HG03280 (cell line): ENCODE results near the gene ITGB3.
"Not testable (repeated sequence)": the region's sequence is repeated elsewhere in the genome, so short reads cannot be mapped to it uniquely, and the experiment has no call there.

ENCODE experiments used
- ATAC-seq: cut with Tn5 transposase; IDR thresholded peaks from one replicate; pipeline ENCODE4 v1.9.1; 2021; ENCODE audit warnings: mild to moderate bottlenecking, moderate library complexity; ENCODE audit not compliant: unreplicated experiment

ITGB3 gene

GRCh38 chr17:47243737-47244598, 9.7 kb upstream of the ITGB3 start:
- no peak for ATAC-seq

- ATAC-seq, result no peak
Measured at GRCh38 chr17:47244697-47245096, 8.9 kb upstream of the ITGB3 start.

- no peak for ATAC-seq
Measured at GRCh38 chr17:47246120-47246519, 7.5 kb upstream of the ITGB3 start.

DNA sequence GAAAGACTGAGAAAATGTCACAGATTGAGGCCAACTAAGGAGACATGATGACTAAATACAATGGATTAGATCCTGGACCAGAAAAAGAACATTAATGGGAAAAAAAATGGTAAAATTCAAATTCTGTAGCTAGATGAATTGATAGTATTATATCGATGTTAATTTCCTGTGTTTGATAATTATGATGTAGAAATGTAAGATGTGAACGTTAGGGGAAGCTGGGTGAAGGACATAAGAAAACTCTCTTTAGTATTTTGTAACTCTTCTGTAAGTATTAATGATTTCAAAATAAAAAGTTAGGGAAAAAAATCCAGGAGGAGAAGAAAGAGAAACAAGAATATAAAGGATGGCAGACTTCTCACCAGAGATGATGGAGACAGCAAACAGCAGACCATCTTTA, 2.8 kb upstream of the ITGB3 start:
- ATAC-seq, result no peak

- ATAC-seq, result no peak
Measured at GRCh38 chr17:47251421-47251940, 2.1 kb upstream of the ITGB3 start.

GRCh38 chr17:47252209-47252608, 1.4 kb upstream of the ITGB3 start:
- ATAC-seq, result no peak

DNA sequence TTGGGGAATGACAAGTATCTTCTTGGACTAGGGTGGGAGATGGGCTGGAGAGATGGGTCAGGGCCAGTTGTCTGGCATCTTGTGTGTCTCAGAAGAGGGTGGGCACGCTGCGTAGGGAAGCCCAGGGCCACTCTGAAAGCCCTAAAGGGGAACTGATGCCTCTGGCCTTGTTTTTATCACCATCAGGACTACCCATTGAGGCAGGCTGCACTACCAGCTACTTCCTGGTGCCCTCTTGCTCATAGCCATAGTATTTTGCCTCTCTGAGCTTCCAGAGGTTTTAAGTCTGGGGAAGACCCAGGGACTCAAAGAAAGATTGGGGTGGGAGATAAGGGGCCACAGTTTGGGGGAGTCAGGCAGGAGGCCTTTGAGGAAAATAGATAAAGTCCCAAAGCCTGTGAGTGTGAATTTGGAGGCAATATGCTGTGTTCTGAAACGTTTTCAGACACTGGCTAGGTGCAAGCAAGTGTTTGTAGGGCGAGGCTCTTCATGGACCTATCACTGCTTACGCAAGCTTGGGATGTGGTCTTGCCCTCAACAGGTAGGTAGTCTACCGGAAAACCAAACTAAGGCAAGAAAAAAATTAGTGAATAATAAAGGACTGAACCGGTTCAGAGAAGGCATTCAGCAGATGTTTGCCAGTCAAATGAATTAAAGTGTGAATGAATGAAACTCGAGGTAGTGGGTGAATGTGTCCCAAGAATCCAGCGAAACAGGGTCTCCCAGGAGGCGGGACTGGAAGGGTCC, 688 bp upstream of the ITGB3 start:
- no peak for ATAC-seq

GRCh38 chr17:47254403-47254943, 846 bp downstream of the ITGB3 start:
- no peak for ATAC-seq

GRCh38 chr17:47257651-47258339, 4.2 kb downstream of the ITGB3 start:
- no peak for ATAC-seq

DNA sequence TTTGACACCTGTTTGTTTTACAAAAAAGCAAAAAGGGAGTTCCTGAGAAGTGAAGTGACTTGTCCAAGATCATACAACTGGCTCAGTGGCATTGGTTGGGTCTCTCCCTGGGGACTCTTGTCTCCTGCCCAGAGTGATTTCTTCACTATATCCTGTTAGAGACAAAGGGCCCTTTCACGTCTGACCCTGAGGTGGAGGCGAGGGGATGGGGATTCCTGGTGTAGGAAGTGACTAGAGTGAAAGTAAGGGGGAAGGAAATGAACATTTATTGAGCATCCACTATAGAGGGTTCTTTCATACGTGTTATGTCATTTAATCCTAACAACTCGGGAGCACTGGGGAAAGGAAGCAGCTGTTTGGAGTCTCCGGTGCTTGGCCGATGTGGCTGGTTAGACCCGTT, 9.0 kb downstream of the ITGB3 start:
- no peak for ATAC-seq

- no peak for ATAC-seq
Measured at GRCh38 chr17:47264166-47264565, 10.5 kb downstream of the ITGB3 start.

GRCh38 chr17:47265983-47266541, 12.4 kb downstream of the ITGB3 start:
- ATAC-seq, result no peak

GRCh38 chr17:47266782-47267181, 13.2 kb downstream of the ITGB3 start:
- ATAC-seq, result no peak

DNA sequence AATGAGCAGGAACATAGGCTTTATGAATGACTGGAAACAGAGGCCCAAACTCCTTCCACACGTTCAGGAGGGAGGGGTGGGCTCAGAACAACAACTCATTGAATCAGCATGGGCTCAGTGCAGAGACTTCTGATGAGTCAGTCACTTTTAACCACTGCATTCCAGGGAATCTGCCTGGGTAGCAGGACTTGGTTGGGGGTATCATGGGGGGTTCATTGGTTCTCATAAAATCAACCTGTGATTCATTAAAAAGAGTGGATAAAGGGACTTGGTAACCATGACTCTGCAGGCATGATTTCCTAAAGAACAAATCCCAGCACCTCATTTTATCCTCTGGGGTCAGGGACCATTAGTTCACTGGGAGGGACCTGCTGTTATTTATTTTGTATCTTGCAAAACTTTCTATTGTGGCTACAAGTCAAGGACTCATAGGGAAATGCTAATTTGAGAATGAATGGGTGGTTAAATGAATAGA, 13.8 kb downstream of the ITGB3 start:
- ATAC-seq, result no peak

DNA sequence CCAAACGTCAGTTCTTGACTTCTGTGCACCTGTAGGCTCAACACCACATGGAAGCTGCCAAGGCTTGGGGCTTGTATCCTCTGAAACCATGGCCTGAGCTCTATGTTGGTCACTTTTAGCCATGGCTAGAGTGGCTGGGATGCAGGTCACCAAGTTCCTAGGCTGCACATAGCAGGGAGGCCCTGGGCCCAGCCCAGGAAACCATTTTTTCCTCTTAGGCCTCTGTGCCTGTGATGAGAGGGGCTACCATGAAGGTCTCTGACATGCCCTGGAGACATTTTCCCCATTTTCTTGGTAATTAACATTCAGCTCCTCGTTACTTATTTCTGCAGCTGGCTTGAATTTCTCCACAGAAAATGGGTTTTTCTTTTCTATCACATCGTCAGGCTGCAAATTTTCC, 15.3 kb downstream of the ITGB3 start:
- not testable (repeated sequence) for ATAC-seq

GRCh38 chr17:47269561-47270280, 16.1 kb downstream of the ITGB3 start:
- ATAC-seq, result not testable (repeated sequence)

GRCh38 chr17:47270946-47271705, 17.5 kb downstream of the ITGB3 start:
- ATAC-seq, result no peak

- no peak for ATAC-seq
Measured at GRCh38 chr17:47272491-47272890, 18.9 kb downstream of the ITGB3 start.

DNA sequence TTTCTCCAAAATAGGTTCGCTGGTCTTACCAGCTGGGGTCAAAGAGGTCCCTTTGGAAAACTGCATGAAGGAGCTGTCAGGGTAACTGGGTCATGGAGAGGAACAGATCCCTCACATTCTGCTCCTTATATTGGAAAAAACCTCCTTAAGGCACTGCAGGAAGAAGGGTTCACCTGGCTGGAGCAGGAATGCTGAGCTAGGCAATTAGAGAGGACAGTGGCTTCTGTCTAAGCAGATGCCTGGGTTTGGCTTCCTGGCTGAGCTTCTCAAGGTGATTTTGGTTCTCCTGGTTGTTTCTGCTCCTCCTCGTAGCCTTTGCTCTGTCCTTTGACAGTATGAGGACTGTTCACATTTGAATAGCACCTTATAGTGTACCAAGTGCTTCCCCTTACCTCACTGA, 19.6 kb downstream of the ITGB3 start:
- ATAC-seq, result no peak
